HG02571 (cell line): ENCODE measurements around the gene ADPRHL1.
"Not testable (repeated sequence)": the region's sequence is repeated elsewhere in the genome, so short reads cannot be mapped to it uniquely, and the experiment has no call there.

Experiments
- ATAC-seq: cut with Tn5 transposase; IDR thresholded peaks from one replicate; pipeline ENCODE4 v1.9.1; 2021; ENCODE audit warnings: mild to moderate bottlenecking, moderate library complexity; ENCODE audit not compliant: unreplicated experiment

The ADPRHL1 gene

DNA sequence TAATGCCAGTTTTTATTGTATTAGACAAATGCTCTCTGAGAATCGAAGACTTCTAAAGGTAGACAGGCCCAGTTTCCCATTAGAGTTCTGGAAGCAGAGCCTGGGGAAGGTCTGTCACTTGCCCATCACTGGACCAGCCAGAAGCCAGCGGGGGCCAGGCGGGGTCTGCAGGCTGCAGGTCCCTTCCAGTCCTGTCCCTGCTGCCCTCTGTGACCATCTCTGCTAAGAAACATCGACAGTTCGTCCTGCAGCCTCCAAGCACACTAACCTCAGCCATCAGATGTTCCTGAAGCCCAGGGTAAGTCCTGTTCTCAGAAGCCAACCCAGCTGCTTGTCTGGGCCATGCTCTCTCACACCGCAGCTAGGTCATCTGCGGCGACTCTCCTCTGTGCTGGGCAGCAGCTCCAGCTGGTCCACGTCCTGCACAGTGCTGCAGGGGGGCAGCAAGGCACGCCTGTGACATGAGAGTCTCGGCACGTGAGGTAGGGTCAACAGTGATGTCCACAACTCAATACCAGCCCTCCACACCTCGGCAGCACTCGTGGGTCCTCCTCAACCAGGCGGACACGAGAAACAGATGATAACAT, 2.9 kb upstream of the ADPRHL1 start:
- no peak for ATAC-seq

DNA sequence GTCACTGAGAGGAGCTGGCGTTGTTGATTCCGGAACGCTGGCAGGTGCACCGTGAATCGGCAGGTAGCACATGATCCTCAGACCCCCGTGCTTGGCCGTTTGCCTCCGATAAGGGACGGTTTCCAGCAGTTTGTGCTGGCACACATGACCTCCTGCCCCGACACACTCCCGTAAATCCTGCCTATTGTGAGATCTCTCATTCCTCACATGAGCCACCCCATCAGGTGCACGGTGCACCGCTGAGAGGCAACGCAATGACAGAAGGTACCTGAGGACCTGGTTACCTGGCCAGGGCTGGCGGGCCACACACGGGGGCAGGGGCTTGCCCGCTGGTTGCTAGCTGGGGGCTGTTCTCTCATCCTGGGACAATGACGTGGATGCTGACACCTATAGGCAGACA, 2.1 kb upstream of the ADPRHL1 start:
- ATAC-seq, result no peak

DNA sequence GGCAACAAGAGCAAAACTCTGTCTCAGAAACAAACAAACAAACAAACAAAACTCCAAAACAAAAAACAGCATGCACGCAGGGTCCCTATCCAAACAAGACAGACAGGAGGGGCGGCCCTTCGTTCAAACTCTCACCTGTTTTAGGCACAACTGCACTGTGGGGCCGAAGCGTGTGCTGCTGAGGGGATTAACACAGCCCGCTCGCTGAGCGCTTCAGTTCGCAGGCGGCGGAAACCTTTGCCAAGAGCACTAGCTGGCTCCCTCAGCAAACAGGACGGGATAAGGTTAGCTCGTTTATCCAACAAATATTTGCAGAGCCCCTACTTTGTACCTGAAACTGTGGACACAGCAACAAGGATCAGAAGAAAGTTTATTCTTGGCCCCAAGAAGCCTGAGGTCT, 1.6 kb upstream of the ADPRHL1 start:
- no peak for ATAC-seq

DNA sequence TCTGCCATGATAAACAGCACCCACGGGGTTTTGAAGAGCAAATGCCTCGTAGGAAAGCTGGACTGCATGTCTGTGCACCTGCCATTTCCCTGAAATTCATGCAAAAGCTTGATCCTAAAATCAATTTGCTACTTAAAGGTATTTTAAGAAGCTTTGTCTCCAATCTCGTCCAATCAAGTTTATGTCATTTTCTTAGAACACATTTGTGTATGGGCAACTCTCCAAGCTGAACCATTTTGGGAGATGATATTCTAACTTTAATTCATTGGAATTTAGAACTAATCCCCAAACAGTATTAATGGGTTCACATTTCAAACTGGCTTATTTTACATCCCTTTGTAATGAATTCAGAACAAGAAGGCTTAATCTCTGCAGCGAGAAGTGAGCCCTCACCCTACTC, 822 bp downstream of the ADPRHL1 start:
- ATAC-seq, result no peak

DNA sequence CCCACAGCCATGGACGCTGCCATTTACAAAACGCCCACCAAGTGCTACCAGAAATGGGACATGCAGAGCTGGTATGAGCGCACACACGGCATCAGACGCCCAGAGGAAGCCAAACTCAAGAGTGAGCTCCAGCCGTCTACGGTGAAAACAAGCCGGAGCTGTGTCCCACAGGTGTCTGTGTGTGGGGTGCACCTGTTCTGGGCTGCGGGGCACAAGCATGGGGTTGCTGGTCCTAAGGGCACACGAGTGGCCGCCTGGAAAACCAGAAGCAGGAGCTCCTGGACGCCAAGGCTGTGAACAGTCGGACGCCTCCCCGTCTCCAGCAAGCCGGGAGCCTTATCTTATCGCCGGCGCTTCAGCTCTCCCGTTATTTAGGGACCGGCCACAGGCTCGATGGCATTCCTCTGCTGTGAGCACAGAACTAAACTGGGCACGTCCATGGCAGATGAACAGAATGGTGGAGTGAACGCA, 1.3 kb downstream of the ADPRHL1 start:
- ATAC-seq, result no peak

GRCh38 chr13:113450861-113451620, 2.2 kb downstream of the ADPRHL1 start:
- not testable (repeated sequence) for ATAC-seq

- not testable (repeated sequence) for ATAC-seq
Measured at GRCh38 chr13:113450348-113450744, 2.9 kb downstream of the ADPRHL1 start.

DNA sequence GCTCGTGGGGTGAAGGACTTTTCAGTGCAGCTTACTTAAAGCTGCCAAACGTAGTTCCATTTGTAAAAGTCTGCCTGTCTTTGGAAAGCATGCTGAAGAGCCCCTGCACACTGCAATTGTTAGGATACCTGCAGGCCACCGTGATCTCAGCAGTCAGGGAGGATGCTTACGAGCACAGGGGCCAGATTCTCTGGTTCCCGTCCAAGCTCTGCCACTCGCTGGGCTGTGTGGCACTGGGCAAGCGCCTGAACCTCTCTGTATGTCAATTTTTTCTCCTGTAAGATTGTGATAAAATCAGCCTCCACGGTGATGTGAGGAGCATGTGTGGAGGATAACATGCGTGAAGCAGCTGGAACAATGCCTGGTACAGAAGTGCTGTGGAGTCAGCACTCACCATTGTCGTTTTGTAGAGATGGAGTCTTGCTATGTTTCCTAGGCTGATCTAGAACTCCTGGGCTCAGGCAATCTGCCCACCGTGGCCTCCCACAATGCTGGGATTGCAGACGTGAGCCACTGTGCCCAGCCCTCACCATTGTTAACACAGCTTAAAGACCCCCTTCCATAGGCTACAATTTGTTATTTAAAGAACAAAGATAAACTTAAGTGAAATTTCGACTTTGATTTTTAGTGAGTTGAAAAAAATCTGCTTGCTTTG, 3.5 kb downstream of the ADPRHL1 start:
- no peak for ATAC-seq

- no peak for ATAC-seq
Measured at GRCh38 chr13:113448885-113449692, 4.2 kb downstream of the ADPRHL1 start.

- ATAC-seq, result no peak
Measured at GRCh38 chr13:113448545-113448884, 4.8 kb downstream of the ADPRHL1 start.

- no peak for ATAC-seq
Measured at GRCh38 chr13:113447596-113447995, 5.7 kb downstream of the ADPRHL1 start.

DNA sequence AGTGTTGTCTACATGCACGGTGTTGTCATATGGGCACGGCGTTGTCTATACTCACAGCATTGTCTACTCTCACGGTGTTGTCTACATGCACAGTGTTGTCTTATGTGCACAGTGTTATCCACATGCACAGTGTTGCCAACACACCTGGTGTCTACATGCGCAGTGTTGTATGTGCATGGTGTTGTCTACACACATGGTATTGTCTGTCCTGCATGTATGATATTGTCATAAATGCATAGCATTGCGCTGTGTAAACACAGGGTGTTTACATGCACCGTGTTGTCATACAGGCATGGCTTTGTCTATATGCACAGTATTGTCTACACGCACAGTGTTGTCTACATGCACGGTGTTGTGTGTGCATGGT, 6.8 kb downstream of the ADPRHL1 start:
- ATAC-seq, result no peak

- ATAC-seq, result no peak
Measured at GRCh38 chr13:113445791-113446487, 7.3 kb downstream of the ADPRHL1 start.

DNA sequence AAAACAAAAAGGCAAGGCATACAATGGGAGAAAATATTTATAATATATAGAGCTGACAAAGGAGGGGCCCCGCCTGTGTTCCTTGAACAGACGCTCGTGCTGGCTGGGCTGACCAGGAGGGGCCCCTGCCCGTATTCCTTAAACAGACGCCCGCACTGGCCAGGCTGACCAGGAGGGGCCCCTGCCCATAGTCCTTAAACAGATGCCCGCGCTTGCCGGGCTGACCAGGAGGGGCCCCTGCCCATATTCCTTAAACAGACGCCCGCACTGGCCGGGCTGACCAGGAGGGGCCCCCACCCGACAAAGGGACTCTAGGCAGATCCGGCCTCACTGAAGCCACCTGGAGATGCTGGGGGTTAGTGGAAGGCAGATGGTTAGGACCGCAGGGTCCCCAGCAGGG, 9.3 kb downstream of the ADPRHL1 start:
- ATAC-seq, result no peak

GRCh38 chr13:113442985-113443362, 10.3 kb downstream of the ADPRHL1 start:
- no peak for ATAC-seq

- no peak for ATAC-seq
Measured at GRCh38 chr13:113442354-113442984, 10.8 kb downstream of the ADPRHL1 start.

DNA sequence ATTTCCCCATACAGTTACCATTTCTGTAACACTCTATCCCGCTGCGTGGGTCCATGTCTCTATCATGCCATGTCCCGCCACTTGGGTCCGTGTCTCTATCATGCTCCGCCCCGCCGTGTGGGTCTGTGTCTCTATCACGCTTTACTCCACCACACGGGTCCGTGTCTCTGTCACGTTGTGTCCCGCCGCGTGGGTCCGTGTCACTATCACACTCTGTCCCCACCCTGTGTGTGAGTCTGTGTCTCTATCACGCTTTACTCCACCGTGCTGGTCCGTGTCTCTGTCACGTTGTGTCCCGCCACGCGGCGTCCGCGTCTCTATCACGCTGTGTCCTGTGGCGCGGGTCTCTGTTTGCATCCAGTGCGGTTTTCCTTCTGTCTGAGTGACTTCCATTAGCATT, 11.6 kb downstream of the ADPRHL1 start:
- ATAC-seq, result no peak

- no peak for ATAC-seq
Measured at GRCh38 chr13:113437408-113438010, 15.8 kb downstream of the ADPRHL1 start.

- ATAC-seq, result not testable (repeated sequence)
Measured at GRCh38 chr13:113436866-113437265, 16.4 kb downstream of the ADPRHL1 start.

DNA sequence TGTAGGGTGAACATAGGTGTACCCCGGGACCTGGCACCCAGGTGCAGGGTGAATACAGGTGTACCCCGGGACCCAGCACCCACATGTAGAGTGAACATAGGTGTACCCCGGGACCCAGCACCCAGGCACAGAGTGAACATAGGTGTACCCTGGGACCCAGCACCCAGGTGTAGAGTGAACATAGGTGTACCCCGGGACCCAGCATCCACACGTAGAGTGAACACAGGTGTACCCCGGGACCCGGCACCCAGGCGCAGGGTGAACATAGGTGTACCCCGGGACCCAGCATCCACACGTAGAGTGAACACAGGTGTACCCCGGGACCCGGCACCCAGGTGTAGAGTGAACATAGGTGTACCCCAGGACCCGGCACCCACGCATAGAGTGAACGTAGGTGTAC, 17.4 kb downstream of the ADPRHL1 start:
- ATAC-seq, result not testable (repeated sequence)
